Adrenal gland (tissue), 12 donors: Measurements from ENCODE around the gene ZNF622. TPM values are rescaled to one million over a fixed set of nuclear protein-coding genes. Genes with fewer than 3 reads are reported as not detected.

ENCODE experiments used
- DNase-seq, 7 donors: peaks; one replicate each; pipeline ENCODE4 v3.0.0-alpha.2; 2019 to 2020
- H3K27ac ChIP-seq, 5 donors: fragments of 200-600 bp; sonication (generic) in 4 of 5; 1 replicate in 3 of 5; 2 replicates in 2 of 5; pipeline versions ENCODE4 v1.5.1 to v1.8.0; 2016 to 2020; ENCODE audit warnings: mild to moderate bottlenecking in 1 of 5
- H3K27me3 ChIP-seq: fragments of 200-600 bp; 2 replicates; pipeline ENCODE4 v1.8.0; 2021
- H3K36me3 ChIP-seq, 2 donors: fragments of 200-600 bp; replicated peaks in 1 of 2; 1 replicate in 1 of 2; 2 replicates in 1 of 2; pipeline versions ENCODE4 v1.5.1 to v1.8.0; 2018 to 2022
- H3K4me1 ChIP-seq, 2 donors: fragments of 200-600 bp; replicated peaks in 1 of 2; 1 replicate in 1 of 2; 2 replicates in 1 of 2; pipeline versions ENCODE4 v1.5.1 to v1.8.0; 2018 to 2021
- H3K4me3 ChIP-seq, 4 donors: fragments of 200-600 bp; sonication (generic) in 3 of 4; one replicate each; pipeline ENCODE4 v1.5.1; 2016 to 2018
- H3K9me3 ChIP-seq, 3 donors: fragments of 200-600 bp; sonication (generic) in 1 of 3; replicated peaks in 1 of 3; 1 replicate in 2 of 3; 2 replicates in 1 of 3; pipeline versions ENCODE4 v1.5.1 to v1.8.0; 2016 to 2021
- CTCF ChIP-seq, 6 experiments: fragments of 450-650 bp in 4 of 6; fragments of 200-600 bp in 2 of 6; sonication (generic) in 1 of 6; IDR thresholded peaks; 1 replicate in 5 of 6; 2 replicates in 1 of 6; pipeline versions ENCODE4 v1.5.1 to v1.8.0; 2016 to 2021; ENCODE audit warnings: antibody characterized with exemption in 6 of 6, mild to moderate bottlenecking in 2 of 6, moderate library complexity in 1 of 6
- POLR2A ChIP-seq, 2 donors: fragments of 450-650 bp; IDR thresholded peaks; one replicate each; pipeline ENCODE4 v1.6.1; 2017; ENCODE audit warnings: antibody characterized with exemption in 2 of 2, mild to moderate bottlenecking in 2 of 2, moderate library complexity in 1 of 2
- WGBS, 4 donors: extraction: QIAGEN DNeasy Blood & Tissue Kit in 2 of 4; methylation state at CpG; one replicate each; pipeline versions ENCODE4 v1.1.5 to v1.1.7; 2013 to 2017; 5-methylcytosine and 5-hydroxymethylcytosine counted together
- intact Hi-C, 2 donors: fragments of 100-400 bp; cut with DNase I; formaldehyde crosslinking; loops; one replicate each; pipeline versions ENCODE4 v1.14.1 to v1.15.0; 2022 to 2023
- polyA plus RNA-seq, 3 donors: library from polyadenylated mRNA; stranded (reverse); fragments of 200-250 nt in 2 of 3; fragments of 350-450 nt in 1 of 3; fragmentation: Illumina TruSeq in 1 of 3; extraction: RNeasy Lipid Tissue Mini Kit (QIAGEN cat#74804) in 1 of 3; gene quantifications; one replicate each; pipeline ENCODE4 v1.2.3, GENCODE V29; 2013 to 2014
- total RNA-seq, 9 donors: library from RNA; depleted of rRNA in 4 of 9; stranded (reverse); fragments of >200 nt in 4 of 9; fragments of 120-200 nt in 1 of 9; fragmentation: NEBNext Ultra II Directional in 1 of 9; extraction: Animal tissue kit (Norgen Biotek cat#: 25700) in 1 of 9; gene quantifications; one replicate each; pipeline versions ENCODE4 v1.1.0 to v1.2.4, GENCODE V29; 2013 to 2023
- donor health status: healthy with polysubstance abuse.
- donor health status: Bipolar disorder and iron deficiency.
- donor health status: DM: yes; HTN: yes; CAD: no.
- donor health status: DM: no; HTN: no; CAD: no.
- donor health status: DM: no; HTN: no; CAD: no.
- donor health status: DM: yes; HTN: yes; CAD: no.

ZNF622 gene
- total and polyA plus RNA-seq, 12 donors, result 9.2 to 41.3 (median 21.8) TPM

- Histone ChIP-seq H3K4me1 (no peaks in the 10 kb centered on the region), H3K4me3 (no peak overlapping the region), H3K36me3 (no peaks in the 10 kb centered on the region), H3K27me3 (no peaks in the 10 kb centered on the region), H3K9me3 (no peaks in the 10 kb centered on the region), H3K27ac (no peak overlapping the region)
- no peak for DNase-seq
- intact Hi-C loops, result no loop called here
- no peak for TF ChIP-seq POLR2A (IDR thresholded peaks at IDR 0.05)
- no peak for TF ChIP-seq CTCF (IDR thresholded peaks at IDR 0.05)
- 75 to 76% (median 75%) methylated on average over 10 of the region's 10 CpGs for WGBS, 4 donors
Measured at GRCh38 chr5:16492398-16493140, 27.0 kb upstream of the ZNF622 start.

- H3K9me3 ChIP-seq, result no peaks in the 10 kb centered on the region
- 76 to 83% (median 79%) methylated on average over 8 of the region's 8 CpGs for WGBS, 4 donors
- no peaks in the 10 kb centered on the region for H3K27me3 ChIP-seq
- no peak overlapping the region for H3K27ac ChIP-seq
- H3K36me3 ChIP-seq, result no peaks in the 10 kb centered on the region
- no peak for DNase-seq
- H3K4me3 ChIP-seq, result no peak overlapping the region
- TF ChIP-seq POLR2A (IDR thresholded peaks at IDR 0.05) (no peak), CTCF (IDR thresholded peaks at IDR 0.05) (no peak)
- H3K4me1 ChIP-seq, result no peaks in the 10 kb centered on the region
- intact Hi-C loops, result no loop called here
Measured at GRCh38 chr5:16490911-16491310, 25.3 kb upstream of the ZNF622 start.

GRCh38 chr5:16489322-16489791 lies 23.8 kb upstream of the ZNF622 start:
- 23 to 35% (median 32%) methylated on average over 1 of the region's 1 CpG for WGBS, 4 donors
- Histone ChIP-seq H3K36me3 (no peaks in the 10 kb centered on the region), H3K27me3 (no peaks in the 10 kb centered on the region), H3K9me3 (no peaks in the 10 kb centered on the region), H3K27ac (no peak overlapping the region), H3K4me3 (no peak overlapping the region), H3K4me1 (no peaks in the 10 kb centered on the region)
- TF ChIP-seq CTCF (IDR thresholded peaks at IDR 0.05) (peak; percentile 17 to 61 (median 52)), POLR2A (IDR thresholded peaks at IDR 0.05) (no peak)
- DNase-seq, result no peak
- intact Hi-C loops, result no loop called here

- H3K27ac ChIP-seq, result no peak overlapping the region
- H3K36me3 ChIP-seq, result no peaks in the 10 kb centered on the region
- no peaks in the 10 kb centered on the region for H3K9me3 ChIP-seq
- no peaks in the 10 kb centered on the region for H3K27me3 ChIP-seq
- no peak for DNase-seq
- intact Hi-C loops, result no loop called here
- no peak overlapping the region for H3K4me3 ChIP-seq
- 87 to 100% (median 92%) methylated on average over 2 of the region's 2 CpGs for WGBS, 4 donors
- TF ChIP-seq POLR2A (IDR thresholded peaks at IDR 0.05), result no peak
- H3K4me1 ChIP-seq, result no peaks in the 10 kb centered on the region
Measured at GRCh38 chr5:16487456-16487855, 21.9 kb upstream of the ZNF622 start.

GRCh38 chr5:16486711-16487111 lies 21.1 kb upstream of the ZNF622 start:
- Histone ChIP-seq H3K27ac (no peak overlapping the region), H3K9me3 (no peaks in the 10 kb centered on the region), H3K27me3 (no peaks in the 10 kb centered on the region), H3K4me1 (no peaks in the 10 kb centered on the region), H3K4me3 (no peak overlapping the region), H3K36me3 (no peaks in the 10 kb centered on the region)
- intact Hi-C loops, result no loop called here
- DNase-seq, result no peak
- TF ChIP-seq CTCF (IDR thresholded peaks at IDR 0.05) (no peak), POLR2A (IDR thresholded peaks at IDR 0.05) (no peak)
- WGBS, 4 donors, result 68 to 86% (median 85%) methylated on average over 4 of the region's 4 CpGs
